K562 (cell line): Measurements from ENCODE around the gene SRM. TPM values are rescaled to one million over a fixed set of nuclear protein-coding genes. Genes with fewer than 3 reads are reported as not detected.
A peak's percentile ranks its signal among the peaks of the same experiment; 100 is the strongest.

Experiments used
- CHD1 ChIP-seq: fragments of 200-600 bp; sonication (generic); IDR thresholded peaks from one replicate; pipeline ENCODE4 v1.6.1; 2012; ENCODE audit warnings: mild to moderate bottlenecking, moderate library complexity, low read length, inconsistent platforms
- CHD2 ChIP-seq: IDR thresholded peaks from 2 replicates; pipeline ENCODE4 v1.6.1; 2011; ENCODE audit warnings: low read depth, low read length
- DIDO1 ChIP-seq: fragments of 450-650 bp; IDR thresholded peaks from 2 replicates; pipeline ENCODE4 v1.6.1; 2016; ENCODE audit warnings: low read depth, missing biosample characterization, missing genetic modification characterization
- E2F3 ChIP-seq: fragments of 250-450 bp; sonication (Bioruptor Pico); IDR thresholded peaks from 2 replicates; pipeline ENCODE4 v1.4.0; 2020; ENCODE audit warnings: mild to moderate bottlenecking
- EGR1 ChIP-seq: fragments of 450-650 bp; conservative IDR thresholded peaks from 2 replicates; pipeline ENCODE4 v1.6.1; 2017; ENCODE audit warnings: mild to moderate bottlenecking
- ID3 ChIP-seq, 2 experiments: fragments of 250-450 bp in 1 of 2; fragments of 450-650 bp in 1 of 2; sonication (Bioruptor Pico) in 1 of 2; IDR thresholded peaks; 2 replicates each; pipeline versions ENCODE4 v1.6.1 to v1.8.0; 2016 to 2021; ENCODE audit warnings: mild to moderate bottlenecking in 2 of 2, moderate library complexity in 2 of 2, missing compliant biosample characterization in 1 of 2, missing genetic modification characterization in 1 of 2
- NFRKB ChIP-seq: fragments of 450-650 bp; IDR thresholded peaks from 2 replicates; pipeline ENCODE4 v1.6.1; 2016; ENCODE audit warnings: low read depth
- NR2C2 ChIP-seq, 2 experiments: fragments of 200-800 bp in 1 of 2; sonication (Bioruptor generic) in 1 of 2; sonication (generic) in 1 of 2; formaldehyde crosslinking in 1 of 2; IDR thresholded peaks; 2 replicates each; pipeline versions ENCODE4 v1.6.1 to v1.8.0; 2016 to 2022; ENCODE audit warnings: mild to moderate bottlenecking in 1 of 2, missing compliant biosample characterization in 1 of 2, missing genetic modification characterization in 1 of 2, missing genetic modification reagents in 1 of 2
- NR4A1 ChIP-seq, 2 experiments: fragments of 250-450 bp in 1 of 2; fragments of 450-650 bp in 1 of 2; sonication (Bioruptor Pico) in 1 of 2; IDR thresholded peaks; 2 replicates each; pipeline versions ENCODE4 v1.4.0 to v1.6.1; 2016 to 2020; ENCODE audit warnings: mild to moderate bottlenecking in 2 of 2, missing compliant biosample characterization in 1 of 2, missing genetic modification characterization in 1 of 2, moderate library complexity in 1 of 2
- REST ChIP-seq, 2 experiments: fragments of 450-650 bp; formaldehyde crosslinking in 1 of 2; IDR thresholded peaks; 2 replicates each; pipeline versions ENCODE4 v1.4.0 to v1.6.1; 2014 to 2020; ENCODE audit warnings: mild to moderate bottlenecking in 2 of 2, borderline replicate concordance in 1 of 2, low read depth in 1 of 2
- SP2 ChIP-seq: IDR thresholded peaks from 2 replicates; pipeline ENCODE4 v1.6.1; 2011; ENCODE audit warnings: mild to moderate bottlenecking, low read depth, low read length, moderate library complexity; ENCODE audit not compliant: poor library complexity, severe bottlenecking; ENCODE audit errors: extremely low read depth
- TCFL5 ChIP-seq: fragments of 250-450 bp; sonication (Bioruptor Pico); conservative IDR thresholded peaks from 2 replicates; pipeline ENCODE4 v1.6.1; 2021; ENCODE audit warnings: mild to moderate bottlenecking, moderate library complexity, matching md5 sums
- ZBTB7A ChIP-seq: IDR thresholded peaks from 2 replicates; pipeline ENCODE4 v1.6.1; 2011; ENCODE audit warnings: low read depth, mild to moderate bottlenecking, low read length, moderate library complexity, borderline replicate concordance; ENCODE audit not compliant: control insufficient read depth
- polyA plus RNA-seq, 8 experiments: library from polyadenylated mRNA; depleted of rRNA in 4 of 8; stranded (reverse) in 5 of 8; unstranded in 3 of 8; fragments of >200 nt; fragmentation: Nextera tagmentation in 2 of 8; fragmentation: Illumina TruSeq in 1 of 8; extraction: Ambion mirVana in 2 of 8; extraction: Trizol in 1 of 8; gene quantifications; 2 replicates each; pipeline versions ENCODE4 v1.2.1 to v1.2.3, GENCODE V29; 2011 to 2014; ENCODE audit warnings: inconsistent platforms in 1 of 8, missing spikeins in 1 of 8
- total RNA-seq, 7 experiments: library from RNA; depleted of rRNA in 6 of 7; stranded (reverse); fragments of >200 nt in 6 of 7; fragmentation: Illumina TruSeq in 2 of 7; extraction: Trizol in 2 of 7; gene quantifications; 2 replicates each; pipeline versions ENCODE4 v1.2.1 to v1.2.3, GENCODE V29; 2011 to 2021; ENCODE audit warnings: low replicate concordance in 1 of 7

The SRM gene
- total and polyA plus RNA-seq, 9 of the 15 experiments (the other 6 are each of a cell fraction or from before 2014, with no cell fraction given) = 23.9 to 373 (median 82.5) TPM

- TF ChIP-seq REST (IDR thresholded peaks at IDR 0.05; ENCODE audit: borderline replicate concordance) (no peak), REST (CRISPR knock-in tag; IDR thresholded peaks at IDR 0.05; ENCODE audit: low read depth) (peak; percentile 83), TCFL5 (CRISPR knock-in tag) (no peak), NR4A1 (CRISPR knock-in tag; IDR thresholded peaks at IDR 0.05) (no peak), NR4A1 (tag; IDR thresholded peaks at IDR 0.05) (no peak; the same call in 1 of the 2 replicates), NR2C2 (CRISPR knock-in tag; IDR thresholded peaks at IDR 0.05) (0 out of 2 replicates have a peak, but pooled peaks have one; percentile 73), NR2C2 (tag; IDR thresholded peaks at IDR 0.05) (peak; percentile 47; the same call in 1 of the 2 replicates), ID3 (CRISPR knock-in tag; IDR thresholded peaks at IDR 0.05) (no peak), ID3 (tag; IDR thresholded peaks at IDR 0.05) (peak; percentile 43; the same call in 1 of the 2 replicates), ZBTB7A (no peak; the same call in 1 of the 2 replicates), E2F3 (peak; percentile 78; the same call in 1 of the 2 replicates), CHD1 (peak; percentile 95), CHD2 (peak; percentile 95), EGR1 (peak; percentile 90), DIDO1 (tag) (0 out of 2 replicates have a peak, but pooled peaks have one; percentile 65), SP2 (no peak), NFRKB (peak; percentile 99)
Observed at GRCh38 chr1:11012260-11013159, 47.3 kb downstream of the SRM start, which contains the start of gene TARDBP (continued).
